Upper lobe of left lung (tissue), 4 donors: ENCODE measurements around the gene ZSCAN10.

Experiments used
- POLR2A ChIP-seq, 4 donors: fragments of 450-650 bp; IDR thresholded peaks; one replicate each; pipeline ENCODE4 v1.5.1; 2016 to 2017; ENCODE audit warnings: antibody characterized with exemption in 4 of 4, mild to moderate bottlenecking in 2 of 4
- POLR2AphosphoS5 ChIP-seq, 2 donors: sonication (generic); formaldehyde crosslinking; IDR thresholded peaks; one replicate each; pipeline ENCODE4 v1.5.1; 2017; ENCODE audit warnings: antibody characterized with exemption in 2 of 2
- TF ChIP-seq, protein P1 (sequence below), 6 experiments: fragments of 450-650 bp in 4 of 6; fragments of 200-600 bp in 2 of 6; sonication (generic) in 2 of 6; IDR thresholded peaks; one replicate each; pipeline ENCODE4 v1.5.1; 2016 to 2019; ENCODE audit warnings: antibody characterized with exemption in 6 of 6

GRCh38 chr16:3099395-3099731 lies 269 bp upstream of the ZSCAN10 start:
- TF ChIP-seq, protein P1, sequence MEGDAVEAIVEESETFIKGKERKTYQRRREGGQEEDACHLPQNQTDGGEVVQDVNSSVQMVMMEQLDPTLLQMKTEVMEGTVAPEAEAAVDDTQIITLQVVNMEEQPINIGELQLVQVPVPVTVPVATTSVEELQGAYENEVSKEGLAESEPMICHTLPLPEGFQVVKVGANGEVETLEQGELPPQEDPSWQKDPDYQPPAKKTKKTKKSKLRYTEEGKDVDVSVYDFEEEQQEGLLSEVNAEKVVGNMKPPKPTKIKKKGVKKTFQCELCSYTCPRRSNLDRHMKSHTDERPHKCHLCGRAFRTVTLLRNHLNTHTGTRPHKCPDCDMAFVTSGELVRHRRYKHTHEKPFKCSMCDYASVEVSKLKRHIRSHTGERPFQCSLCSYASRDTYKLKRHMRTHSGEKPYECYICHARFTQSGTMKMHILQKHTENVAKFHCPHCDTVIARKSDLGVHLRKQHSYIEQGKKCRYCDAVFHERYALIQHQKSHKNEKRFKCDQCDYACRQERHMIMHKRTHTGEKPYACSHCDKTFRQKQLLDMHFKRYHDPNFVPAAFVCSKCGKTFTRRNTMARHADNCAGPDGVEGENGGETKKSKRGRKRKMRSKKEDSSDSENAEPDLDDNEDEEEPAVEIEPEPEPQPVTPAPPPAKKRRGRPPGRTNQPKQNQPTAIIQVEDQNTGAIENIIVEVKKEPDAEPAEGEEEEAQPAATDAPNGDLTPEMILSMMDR (IDR thresholded peaks at IDR 0.05) = no peak
- TF ChIP-seq POLR2AphosphoS5 (IDR thresholded peaks at IDR 0.05) = no peak
- no peak for TF ChIP-seq POLR2A (IDR thresholded peaks at IDR 0.05)
